ENCODE data around the gene SDK2. TPM values are rescaled to one million over a fixed set of nuclear protein-coding genes. Genes with fewer than 3 reads are reported as not detected.

The SDK2 gene
- polyA plus RNA-seq, 1 experiment, result 0.04 TPM

- DNase-seq (ENCODE audit: low read depth), result no peak
- ChIA-PET CTCF (interaction anchor here (1.0 to 9.6 kb wide), 4 partner anchors 51 to 62 kb away, joined by 3 to 114 read pairs (median 5); no protein-coding TSS in a partner anchor), POLR2A (interaction anchor here (0.5 kb wide), 1 partner anchor 26 kb away, joined by 12 read pairs; no protein-coding TSS in a partner anchor)
- no peak for TF ChIP-seq CTCF (IDR thresholded peaks at IDR 0.05; ENCODE audit: insufficient read depth, low read depth, low read length)
- H3K27me3 ChIP-seq (ENCODE audit: control insufficient read depth, insufficient read depth, low read length), result no peaks in the 10 kb centered on the region
- 0 out of 2 replicates have a peak, but pooled peaks cover 3% of the 10 kb centered on the region for H3K36me3 ChIP-seq (ENCODE audit: control insufficient read depth, insufficient read depth, low read length)
- H3K4me3 ChIP-seq (ENCODE audit: low read depth, low read length), result no peak overlapping the region
Observed at GRCh38 chr17:73307130-73307529, 337.1 kb downstream of the SDK2 start.

- Histone ChIP-seq H3K36me3 (ENCODE audit: control insufficient read depth, insufficient read depth, low read length) (0 out of 2 replicates have a peak, but pooled peaks cover 3% of the 10 kb centered on the region), H3K27me3 (ENCODE audit: control insufficient read depth, insufficient read depth, low read length) (no peaks in the 10 kb centered on the region), H3K4me3 (ENCODE audit: low read depth, low read length) (no peak overlapping the region)
- no peak for DNase-seq (ENCODE audit: low read depth)
- TF ChIP-seq CTCF (IDR thresholded peaks at IDR 0.05; ENCODE audit: insufficient read depth, low read depth, low read length), result no peak
- POLR2A ChIA-PET, result interaction anchor here (0.5 kb wide), 1 partner anchor 25 kb away, joined by 4 read pairs; no protein-coding TSS in a partner anchor
- CTCF ChIA-PET, result interaction anchor here (1.0 to 9.6 kb wide), 4 partner anchors 24 to 63 kb away, joined by 3 to 114 read pairs (median 4); no protein-coding TSS in a partner anchor
Observed at GRCh38 chr17:73305845-73306836, 338.1 kb downstream of the SDK2 start.

GRCh38 chr17:73304971-73305812 lies 339.1 kb downstream of the SDK2 start:
- POLR2A ChIA-PET, result no interaction called here
- DNase-seq (ENCODE audit: low read depth), result peak; percentile 60
- 0 out of 2 replicates have a peak, but pooled peaks cover 3% of the 10 kb centered on the region for H3K36me3 ChIP-seq (ENCODE audit: control insufficient read depth, insufficient read depth, low read length)
- peak overlapping the region; percentile 20 for H3K4me3 ChIP-seq (ENCODE audit: low read depth, low read length)
- H3K27me3 ChIP-seq (ENCODE audit: control insufficient read depth, insufficient read depth, low read length), result no peaks in the 10 kb centered on the region
- peak; percentile 57 for TF ChIP-seq CTCF (IDR thresholded peaks at IDR 0.05; ENCODE audit: insufficient read depth, low read depth, low read length)
- CTCF ChIA-PET, result interaction anchor here (1.5 to 9.6 kb wide), 2 partner anchors 25 to 63 kb away, joined by 3 to 114 read pairs; no protein-coding TSS in a partner anchor

- CTCF ChIA-PET, result interaction anchor here (9.6 kb wide), 1 partner anchor 64 kb away, joined by 114 read pairs; no protein-coding TSS in a partner anchor
- H3K4me3 ChIP-seq (ENCODE audit: low read depth, low read length), result no peak overlapping the region
- POLR2A ChIA-PET, result no interaction called here
- TF ChIP-seq CTCF (IDR thresholded peaks at IDR 0.05; ENCODE audit: insufficient read depth, low read depth, low read length), result no peak
- 0 out of 2 replicates have a peak, but pooled peaks cover 3% of the 10 kb centered on the region for H3K36me3 ChIP-seq (ENCODE audit: control insufficient read depth, insufficient read depth, low read length)
- DNase-seq (ENCODE audit: low read depth), result no peak
- no peaks in the 10 kb centered on the region for H3K27me3 ChIP-seq (ENCODE audit: control insufficient read depth, insufficient read depth, low read length)
Observed at GRCh38 chr17:73304438-73304837, 339.8 kb downstream of the SDK2 start.
